Activated naive CD4-positive, alpha-beta T cell treated with anti-CD3 and anti-CD28 coated beads for 36 hours (primary cell): Measurements from ENCODE around the gene CYB561D2. TPM values are rescaled to one million over a fixed set of nuclear protein-coding genes. Genes with fewer than 3 reads are reported as not detected.

Experiments used
- CTCF ChIA-PET: fragments of 350-600 bp; sonication (Branson Sonifier 250); formaldehyde crosslinking; loops from one replicate; lab custom pipeline; 2021; ENCODE audit warnings: antibody characterized with exemption; lab: Charles Lee
- DNase-seq: peaks from one replicate; pipeline ENCODE4 v3.0.0-alpha.2; 2020
- H3K27ac Mint-ChIP-seq: one replicate; pipeline ENCODE4 v1.8.0; 2021; ENCODE audit warnings: mild to moderate bottlenecking, mixed read lengths
- H3K27me3 Mint-ChIP-seq: one replicate; pipeline ENCODE4 v1.8.0; 2021; ENCODE audit warnings: low read depth, mixed read lengths
- H3K36me3 Mint-ChIP-seq: one replicate; pipeline ENCODE4 v1.8.0; 2021; ENCODE audit warnings: low read depth, mixed read lengths
- H3K4me1 Mint-ChIP-seq: one replicate; pipeline ENCODE4 v1.8.0; 2021; ENCODE audit warnings: low read depth, mixed read lengths
- H3K4me3 Mint-ChIP-seq: one replicate; pipeline ENCODE4 v1.8.0; 2021; ENCODE audit warnings: mild to moderate bottlenecking, moderate library complexity, mixed read lengths
- H3K9me3 Mint-ChIP-seq: one replicate; pipeline ENCODE4 v1.8.0; 2021; ENCODE audit warnings: mixed read lengths
- intact Hi-C: fragments of 100-400 bp; cut with micrococcal nuclease; formaldehyde crosslinking; loops from one replicate; pipeline ENCODE4 v1.15.1; 2023
- total RNA-seq, 2 experiments: library from RNA; stranded (reverse); gene quantifications; one replicate each; pipeline ENCODE4 v1.2.3, GENCODE V29; 2021

The CYB561D2 gene
- total RNA-seq, 2 experiments from 2014 or later: 11.0 to 11.3 TPM

GRCh38 chr3:50319181-50319893 is 31.3 kb upstream of the CYB561D2 start:
- intact Hi-C loops: no loop called here
- Mint-ChIP-seq H3K4me1 (peaks cover 33% of the 10 kb centered on the region), H3K9me3 (no peaks in the 10 kb centered on the region), H3K27ac (no peak overlapping the region), H3K36me3 (no peaks in the 10 kb centered on the region), H3K4me3 (no peak overlapping the region), H3K27me3 (no peaks in the 10 kb centered on the region)
- no peak for DNase-seq
- CTCF ChIA-PET: interaction anchor here (3.0 kb wide), 1 partner anchor 20 kb away, joined by 12 read pairs; the partner anchor contains the start of genes HYAL3 and NAA80

DNA sequence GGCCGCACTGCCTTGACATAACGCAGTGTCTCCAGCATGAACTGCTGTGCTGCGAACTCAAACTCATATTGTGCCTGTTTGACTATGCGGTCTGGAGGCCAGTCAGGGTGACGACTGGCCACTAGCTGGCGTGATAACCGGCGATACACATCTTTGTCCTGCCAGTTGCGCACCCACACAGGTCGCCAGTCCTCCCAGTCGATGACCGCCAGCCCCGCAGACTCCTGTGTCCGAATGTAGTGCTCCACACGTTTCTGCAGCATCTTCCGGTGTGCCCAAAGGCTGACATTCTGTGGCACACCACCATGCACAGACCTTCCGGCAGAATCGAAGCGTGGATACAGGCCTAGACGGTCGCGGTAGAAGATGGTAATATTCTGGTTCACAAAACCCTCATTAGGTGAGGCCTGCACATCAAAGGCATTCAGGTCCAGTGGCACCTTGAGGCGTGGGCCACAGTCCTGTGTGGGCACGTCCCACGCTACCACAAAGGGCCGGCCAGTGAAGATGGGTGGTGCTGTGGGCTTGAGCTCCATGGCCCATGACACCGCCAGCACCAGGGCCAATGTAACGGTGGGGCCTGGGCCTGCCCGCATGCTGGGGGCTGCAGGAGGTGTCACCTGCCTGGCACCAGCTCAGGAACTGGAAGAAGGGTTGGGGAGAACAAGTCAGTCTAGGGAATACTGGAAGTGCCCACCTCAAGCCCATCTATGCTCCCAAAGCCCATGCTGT is 30.6 kb upstream of the CYB561D2 start:
- no peak for DNase-seq
- Mint-ChIP-seq H3K27me3 (no peaks in the 10 kb centered on the region), H3K27ac (no peak overlapping the region), H3K4me3 (peak overlapping the region; percentile 86), H3K4me1 (peaks cover 37% of the 10 kb centered on the region), H3K36me3 (no peaks in the 10 kb centered on the region), H3K9me3 (no peaks in the 10 kb centered on the region)
- CTCF ChIA-PET: interaction anchor here (0.6 to 3.0 kb wide), 3 partner anchors 12 to 20 kb away, joined by 3 to 12 read pairs (median 3); partner anchors contain the start of genes HYAL3 and NAA80
- intact Hi-C loops: loop anchor here (5.0 kb wide), 1 partner anchor 128 kb away; the partner anchor contains the start of gene GNAT1

GRCh38 chr3:50320853-50321335 is 29.8 kb upstream of the CYB561D2 start:
- peak; percentile 51 for DNase-seq
- H3K4me3 Mint-ChIP-seq: peak overlapping the region; percentile 86
- peaks cover 39% of the 10 kb centered on the region for H3K4me1 Mint-ChIP-seq
- H3K27me3 Mint-ChIP-seq: no peaks in the 10 kb centered on the region
- CTCF ChIA-PET: interaction anchor here (0.6 to 5.7 kb wide), 8 partner anchors 11 to 125 kb away, joined by 3 to 31 read pairs (median 3); partner anchors contain the start of genes HYAL3 and NAA80
- intact Hi-C loops: loop anchor here (1.0 to 5.0 kb wide), 4 partner anchors 22 to 129 kb away; partner anchors contain the start of genes GNAT1, HYAL3, IFRD2 and NAA80
- no peaks in the 10 kb centered on the region for H3K9me3 Mint-ChIP-seq
- H3K27ac Mint-ChIP-seq: no peak overlapping the region
- no peaks in the 10 kb centered on the region for H3K36me3 Mint-ChIP-seq

- DNase-seq: peak; percentile 83
- no peaks in the 10 kb centered on the region for H3K9me3 Mint-ChIP-seq
- intact Hi-C loops: loop anchor here (1.0 to 5.0 kb wide), 4 partner anchors 22 to 129 kb away; partner anchors contain the start of genes GNAT1, HYAL3, IFRD2 and NAA80
- H3K27me3 Mint-ChIP-seq: no peaks in the 10 kb centered on the region
- CTCF ChIA-PET: interaction anchor here (0.6 to 5.7 kb wide), 7 partner anchors 16 to 125 kb away, joined by 3 to 31 read pairs (median 3); partner anchors contain the start of genes HYAL3 and NAA80
- H3K4me3 Mint-ChIP-seq: peak overlapping the region; percentile 86
- H3K4me1 Mint-ChIP-seq: peaks cover 38% of the 10 kb centered on the region
- H3K36me3 Mint-ChIP-seq: no peaks in the 10 kb centered on the region
- peak overlapping the region; percentile 80 for H3K27ac Mint-ChIP-seq
Measured at GRCh38 chr3:50321336-50322114, 29.1 kb upstream of the CYB561D2 start.

DNA sequence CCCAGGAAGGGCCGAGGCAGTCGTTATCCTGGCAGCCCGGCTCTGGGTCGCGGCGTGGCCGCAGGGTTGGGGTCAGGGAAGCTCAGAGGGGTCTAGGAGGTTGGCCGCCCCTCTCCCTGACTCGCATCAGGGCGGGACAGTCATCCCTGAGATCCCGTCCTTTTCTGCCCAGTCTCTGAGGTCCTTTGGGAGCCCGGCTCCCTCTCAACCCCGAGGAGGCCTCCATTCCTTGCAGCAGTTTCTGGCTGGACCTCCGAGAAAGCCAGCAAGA is 28.6 kb upstream of the CYB561D2 start:
- Mint-ChIP-seq H3K4me1 (peaks cover 38% of the 10 kb centered on the region), H3K27ac (no peak overlapping the region), H3K27me3 (no peaks in the 10 kb centered on the region), H3K4me3 (no peak overlapping the region), H3K36me3 (no peaks in the 10 kb centered on the region), H3K9me3 (no peaks in the 10 kb centered on the region)
- intact Hi-C loops: loop anchor here (5.0 kb wide), 1 partner anchor 130 kb away; the partner anchor contains the start of gene GNAT1
- CTCF ChIA-PET: interaction anchor here (0.6 to 5.7 kb wide), 5 partner anchors 15 to 64 kb away, joined by 3 to 31 read pairs (median 3); partner anchors contain the start of genes HYAL3 and NAA80
- no peak for DNase-seq

DNA sequence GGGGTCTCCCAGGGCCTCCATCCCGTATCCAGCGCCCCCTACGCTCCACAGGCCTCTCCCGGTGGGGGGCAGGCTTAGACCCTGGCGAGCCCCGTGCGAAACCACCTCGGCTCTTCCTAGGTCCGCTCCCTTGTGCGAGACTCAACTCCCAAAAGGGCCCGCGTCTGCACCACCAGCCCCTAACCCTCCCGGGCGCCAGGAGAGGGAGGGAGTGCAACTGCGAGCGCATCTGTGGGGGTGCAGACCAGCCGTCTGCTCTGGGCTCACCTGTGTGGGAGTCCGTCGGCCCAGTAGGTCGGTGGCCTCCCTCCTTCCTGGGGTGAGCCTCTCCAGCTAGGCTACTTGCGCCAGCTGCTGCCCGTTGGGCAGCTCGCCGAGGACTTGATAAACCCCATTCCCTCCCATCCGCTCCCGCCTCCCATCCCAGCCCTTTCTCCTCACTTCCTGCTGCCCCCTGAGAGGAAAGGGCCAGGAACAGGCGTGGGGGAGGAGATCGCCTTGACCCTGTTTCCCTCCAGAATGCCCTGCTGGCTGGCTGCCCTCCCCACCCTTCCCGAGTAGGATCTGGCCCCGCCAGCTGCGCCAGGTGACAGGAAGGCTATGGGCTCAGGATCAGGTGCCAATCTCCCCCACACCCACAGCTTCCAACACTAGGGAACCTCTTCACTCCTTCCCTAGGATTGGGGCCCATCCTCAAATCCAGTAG is 28.1 kb upstream of the CYB561D2 start, which contains the start of gene HYAL2:
TSS of gene HYAL2 (minus strand) at position 360 of the 706 bp plus-strand sequence. CDS start 2,256 bp downstream, outside the sequence.
- Mint-ChIP-seq H3K4me3 (peak within 1 kb of the TSS; percentile 73), H3K36me3 (no peaks in the 10 kb centered on the region), H3K9me3 (no peaks in the 10 kb centered on the region), H3K27me3 (no peaks in the 10 kb centered on the region), H3K4me1 (peaks cover 37% of the 10 kb centered on the region), H3K27ac (peak within 1 kb of the TSS; percentile 80)
- CTCF ChIA-PET: interaction anchor here (1.6 to 5.7 kb wide), 7 partner anchors 8 to 64 kb away, joined by 3 to 31 read pairs (median 13); partner anchors contain the start of genes HYAL1, HYAL3, IFRD2 and NAA80
- no peak for DNase-seq
- intact Hi-C loops: loop anchor here (5.0 kb wide), 1 partner anchor 130 kb away; the partner anchor contains the start of gene GNAT1

- Mint-ChIP-seq H3K4me3 (no peak overlapping the region), H3K4me1 (peaks cover 37% of the 10 kb centered on the region), H3K27ac (peak overlapping the region; percentile 30), H3K9me3 (no peaks in the 10 kb centered on the region), H3K36me3 (no peaks in the 10 kb centered on the region), H3K27me3 (no peaks in the 10 kb centered on the region)
- CTCF ChIA-PET: interaction anchor here (1.6 to 5.7 kb wide), 6 partner anchors 8 to 31 kb away, joined by 4 to 31 read pairs (median 14); partner anchors contain the start of genes HYAL1, HYAL3, IFRD2 and NAA80
- intact Hi-C loops: loop anchor here (5.0 kb wide), 1 partner anchor 131 kb away; the partner anchor contains the start of gene GNAT1
- no peak for DNase-seq
Measured at GRCh38 chr3:50323092-50323600, 27.5 kb upstream of the CYB561D2 start.

DNA sequence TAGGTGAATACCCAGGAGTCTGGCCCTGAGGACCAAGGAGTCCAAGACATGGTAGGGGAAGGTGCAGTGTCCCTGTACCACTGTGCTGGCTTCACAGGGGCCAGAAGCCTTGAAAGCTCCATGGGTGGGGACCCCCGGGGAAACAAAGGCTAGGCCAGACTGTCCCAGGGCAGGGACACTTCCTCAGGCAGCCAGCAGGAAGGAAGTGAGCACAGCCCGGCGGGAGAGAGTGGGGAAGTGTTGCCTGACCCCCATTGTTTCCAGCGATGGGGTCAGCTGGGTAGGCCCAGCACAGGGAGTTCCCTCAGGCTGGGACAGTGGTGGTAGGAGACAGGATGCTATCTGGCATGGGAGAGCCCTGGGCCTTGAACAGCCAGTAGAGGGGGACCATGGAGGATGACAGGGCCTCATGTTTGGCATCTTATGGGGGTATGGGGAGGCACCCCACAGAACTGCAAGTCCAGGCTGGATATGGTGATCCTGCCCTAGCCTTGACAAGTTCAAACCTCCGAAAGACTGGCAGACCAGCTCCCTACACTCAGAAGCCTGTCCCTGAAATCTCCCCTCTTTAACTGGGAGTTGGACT is 27.0 kb upstream of the CYB561D2 start:
- Mint-ChIP-seq H3K4me3 (no peak overlapping the region), H3K36me3 (no peaks in the 10 kb centered on the region), H3K4me1 (peaks cover 33% of the 10 kb centered on the region), H3K27ac (peak overlapping the region; percentile 30), H3K27me3 (no peaks in the 10 kb centered on the region), H3K9me3 (no peaks in the 10 kb centered on the region)
- DNase-seq: no peak
- intact Hi-C loops: loop anchor here (1.0 to 5.0 kb wide), 2 partner anchors 49 to 131 kb away; partner anchors contain the start of gene GNAT1
- CTCF ChIA-PET: interaction anchor here (0.7 to 5.7 kb wide), 11 partner anchors 9 to 60 kb away, joined by 3 to 31 read pairs (median 5); partner anchors contain the start of genes HYAL1, HYAL3, IFRD2 and NAA80

- Mint-ChIP-seq H3K9me3 (no peaks in the 10 kb centered on the region), H3K27me3 (no peaks in the 10 kb centered on the region), H3K4me1 (peaks cover 27% of the 10 kb centered on the region), H3K27ac (no peak overlapping the region), H3K4me3 (no peak overlapping the region), H3K36me3 (peaks cover 2% of the 10 kb centered on the region)
- DNase-seq: peak; percentile 59
- intact Hi-C loops: loop anchor here (1.0 to 5.0 kb wide), 2 partner anchors 50 to 132 kb away; partner anchors contain the start of gene GNAT1
- CTCF ChIA-PET: interaction anchor here (0.7 to 5.7 kb wide), 12 partner anchors 9 to 130 kb away, joined by 3 to 31 read pairs (median 4); partner anchors contain the start of genes HYAL1, HYAL3, IFRD2 and NAA80
Measured at GRCh38 chr3:50324351-50325112, 26.1 kb upstream of the CYB561D2 start.
